Osteoblast (primary cell): Measurements from ENCODE around the gene DPH2. TPM values are rescaled to one million over a fixed set of nuclear protein-coding genes. Genes with fewer than 3 reads are reported as not detected.

Experiments used
- DNase-seq: peaks from one replicate; pipeline ENCODE4 v3.0.0; 2011; ENCODE audit warnings: low spot score, mixed read lengths; ENCODE audit not compliant: insufficient read length; ENCODE audit errors: missing footprints
- H2AFZ ChIP-seq: 2 replicates; pipeline ENCODE4 v1.6.0; 2011; ENCODE audit warnings: mild to moderate bottlenecking, low read length
- H3K27ac ChIP-seq: 2 replicates; pipeline ENCODE4 v1.5.1; 2011; ENCODE audit warnings: mild to moderate bottlenecking, low read depth, low read length, moderate library complexity
- H3K27me3 ChIP-seq: 2 replicates; pipeline ENCODE4 v1.6.0; 2012; ENCODE audit warnings: mild to moderate bottlenecking, control low read depth, inconsistent platforms, low read length, moderate library complexity; ENCODE audit not compliant: insufficient read depth
- H3K36me3 ChIP-seq: 2 replicates; pipeline ENCODE4 v1.5.1; 2011; ENCODE audit warnings: mild to moderate bottlenecking, low read length, control low read depth, moderate library complexity; ENCODE audit not compliant: insufficient read depth
- H3K4me1 ChIP-seq: 2 replicates; pipeline ENCODE4 v1.5.1; 2011; ENCODE audit warnings: mild to moderate bottlenecking, low read length, control low read depth, moderate library complexity; ENCODE audit not compliant: insufficient read depth
- H3K4me2 ChIP-seq: 2 replicates; pipeline ENCODE4 v1.6.0; 2011; ENCODE audit warnings: mild to moderate bottlenecking, low read length; ENCODE audit not compliant: insufficient read depth
- H3K4me3 ChIP-seq: fragments of 200-600 bp; sonication (generic); 3 replicates; pipeline ENCODE4 v1.5.1; 2012; ENCODE audit warnings: mild to moderate bottlenecking, low read length, inconsistent platforms; ENCODE audit not compliant: insufficient read depth
- H3K79me2 ChIP-seq: 2 replicates; pipeline ENCODE4 v1.6.0; 2012; ENCODE audit warnings: mild to moderate bottlenecking, low read length, control low read depth, inconsistent platforms; ENCODE audit not compliant: insufficient read depth
- H3K9me3 ChIP-seq: 2 replicates; pipeline ENCODE4 v1.5.1; 2011; ENCODE audit warnings: low read depth, low read length, control low read depth
- H4K20me1 ChIP-seq: 2 replicates; pipeline ENCODE4 v1.6.0; 2012; ENCODE audit warnings: mild to moderate bottlenecking, low read length, control low read depth; ENCODE audit not compliant: insufficient read depth
- CTCF ChIP-seq: IDR thresholded peaks from 2 replicates; pipeline ENCODE4 v1.5.1; 2011; ENCODE audit warnings: mild to moderate bottlenecking, low read depth, low read length, moderate library complexity; ENCODE audit errors: extremely low read depth
- total RNA-seq: library from RNA; depleted of rRNA; stranded (reverse); fragments of >200 nt; gene quantifications from 2 replicates; pipeline ENCODE4 v1.2.3, GENCODE V29; 2012

DPH2 gene
- total RNA-seq, 1 donor, result 15.6 TPM

DNA sequence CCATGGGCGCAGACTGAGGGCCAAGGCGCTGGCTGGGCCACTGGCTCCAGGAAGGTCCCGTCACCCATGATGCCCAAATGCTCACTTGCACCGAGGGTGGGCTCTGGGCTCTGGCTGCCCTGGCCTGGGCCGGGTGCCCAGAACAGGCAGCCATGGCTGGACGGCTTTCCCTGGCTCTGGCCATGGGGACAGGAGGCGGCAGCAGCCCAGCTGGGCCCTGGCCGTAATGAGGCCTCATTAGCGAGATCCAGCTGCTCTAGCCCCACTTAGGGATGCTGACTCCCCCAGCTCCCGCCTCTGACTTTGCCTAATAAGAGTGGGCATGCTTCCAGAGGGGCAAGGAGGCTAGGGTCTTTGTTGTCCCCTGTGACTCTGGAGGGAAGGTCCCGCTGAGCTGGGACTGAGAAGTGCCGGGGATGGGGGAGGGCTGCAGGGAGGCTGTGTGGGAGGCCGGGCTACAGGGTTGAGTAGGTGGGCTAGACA is 49.7 kb downstream of the DPH2 start:
- H3K27me3 ChIP-seq, result no peaks in the 10 kb centered on the region
- H3K9me3 ChIP-seq, result no peaks in the 10 kb centered on the region
- no peak overlapping the region for H3K4me3 ChIP-seq
- H3K4me2 ChIP-seq, result no peak overlapping the region
- DNase-seq, result peak; percentile 18
- no peaks in the 10 kb centered on the region for H3K36me3 ChIP-seq
- no peak overlapping the region for H3K27ac ChIP-seq
- H2AFZ ChIP-seq, result no peak overlapping the region
- H3K4me1 ChIP-seq, result peaks cover 15% of the 10 kb centered on the region
- no peaks in the 10 kb centered on the region for H3K79me2 ChIP-seq
- no peak for TF ChIP-seq CTCF
- H4K20me1 ChIP-seq, result no peaks in the 10 kb centered on the region

DNA sequence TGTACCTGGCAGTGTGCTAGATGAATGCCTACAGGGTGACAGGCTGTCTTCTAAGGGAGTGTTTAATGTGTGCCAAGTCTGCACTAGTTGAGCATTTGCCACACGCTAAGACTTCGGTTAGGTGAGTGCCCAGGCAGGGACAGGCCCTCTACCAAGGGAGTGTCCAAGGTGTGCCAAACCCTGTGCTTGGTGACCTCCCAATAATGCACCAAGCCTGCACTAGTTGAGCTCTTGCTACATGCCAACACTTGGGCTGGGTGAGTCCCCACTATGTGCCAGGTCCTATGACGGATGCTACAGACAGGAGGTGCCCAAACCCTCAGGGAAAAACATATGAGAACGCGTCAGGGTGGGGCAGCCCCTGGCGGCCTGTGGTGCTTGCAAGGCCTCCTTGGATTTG is 50.7 kb downstream of the DPH2 start:
- H3K36me3 ChIP-seq, result no peaks in the 10 kb centered on the region
- H2AFZ ChIP-seq, result no peak overlapping the region
- no peak overlapping the region for H3K27ac ChIP-seq
- H3K4me1 ChIP-seq, result peaks cover 12% of the 10 kb centered on the region
- H3K79me2 ChIP-seq, result no peaks in the 10 kb centered on the region
- H3K27me3 ChIP-seq, result no peaks in the 10 kb centered on the region
- no peak overlapping the region for H3K4me2 ChIP-seq
- TF ChIP-seq CTCF, result no peak
- H3K4me3 ChIP-seq, result no peak overlapping the region
- peak; percentile 47 for DNase-seq
- H4K20me1 ChIP-seq, result no peaks in the 10 kb centered on the region
- H3K9me3 ChIP-seq, result no peaks in the 10 kb centered on the region

GRCh38 chr1:44021156-44021555 is 51.3 kb downstream of the DPH2 start:
- peak; percentile 45 for DNase-seq
- no peak overlapping the region for H3K4me3 ChIP-seq
- H3K27me3 ChIP-seq, result no peaks in the 10 kb centered on the region
- no peak for TF ChIP-seq CTCF
- H3K79me2 ChIP-seq, result no peaks in the 10 kb centered on the region
- no peak overlapping the region for H3K27ac ChIP-seq
- H3K9me3 ChIP-seq, result no peaks in the 10 kb centered on the region
- H2AFZ ChIP-seq, result no peak overlapping the region
- no peaks in the 10 kb centered on the region for H4K20me1 ChIP-seq
- peaks cover 7% of the 10 kb centered on the region for H3K4me1 ChIP-seq
- no peaks in the 10 kb centered on the region for H3K36me3 ChIP-seq
- no peak overlapping the region for H3K4me2 ChIP-seq

- Histone ChIP-seq H3K9me3 (no peaks in the 10 kb centered on the region), H3K36me3 (no peaks in the 10 kb centered on the region), H3K27ac (no peak overlapping the region), H3K4me1 (peaks cover 7% of the 10 kb centered on the region), H2AFZ (no peak overlapping the region), H3K27me3 (no peaks in the 10 kb centered on the region), H4K20me1 (no peaks in the 10 kb centered on the region), H3K4me3 (no peak overlapping the region), H3K79me2 (no peaks in the 10 kb centered on the region), H3K4me2 (no peak overlapping the region)
- peak; percentile 39 for DNase-seq
- peak; percentile 27 for TF ChIP-seq CTCF
Observed at GRCh38 chr1:44021581-44022321, 51.9 kb downstream of the DPH2 start.

Other genes with a start within 250 kb of the DPH2 start
- gene ARTN, start 36.2 kb upstream of the DPH2 start, total RNA-seq, result 0.29 TPM in 1 of 2 replicates, not detected in the other
- gene IPO13, start 23.1 kb upstream of the DPH2 start, total RNA-seq, result 18.6 and 20.6 TPM in 2 replicates
- 81.9 and 89.4 TPM in 2 replicates for gene ATP6V0B, start 5.0 kb downstream of the DPH2 start, total RNA-seq
- gene B4GALT2, start 9.2 kb downstream of the DPH2 start, total RNA-seq, result 95.5 and 99.5 TPM in 2 replicates
- 2.4 and 2.9 TPM in 2 replicates for gene CCDC24, start 21.6 kb downstream of the DPH2 start, total RNA-seq
- 18.5 and 19.4 TPM in 2 replicates for gene SLC6A9, start 61.5 kb downstream of the DPH2 start, total RNA-seq
- 0.36 and 0.59 TPM in 2 replicates for gene KLF17, start 148.8 kb downstream of the DPH2 start, total RNA-seq
- not detected in 2 replicates for gene KLF18, start 171.6 kb downstream of the DPH2 start, total RNA-seq
- 19.4 and 19.9 TPM in 2 replicates for gene DMAP1, start 243.5 kb downstream of the DPH2 start, total RNA-seq